HUES6 (cell line): ENCODE measurements around the gene GGTLC2.
"Not testable (repeated sequence)": the region's sequence is repeated elsewhere in the genome, so short reads cannot be mapped to it uniquely, and the experiment has no call there.

ENCODE experiments used
- H3K27ac ChIP-seq: 2 replicates; pipeline ENCODE4 v1.7.0; 2013; ENCODE audit warnings: low read depth, mild to moderate bottlenecking, low read length, inconsistent platforms
- H3K27me3 ChIP-seq: 2 replicates; pipeline ENCODE4 v1.6.1; 2013; ENCODE audit warnings: low read length; ENCODE audit not compliant: control insufficient read depth, insufficient read depth
- H3K36me3 ChIP-seq: 2 replicates; pipeline ENCODE4 v1.6.1; 2013; ENCODE audit warnings: low read length; ENCODE audit not compliant: control insufficient read depth, insufficient read depth
- H3K4me1 ChIP-seq: 2 replicates; pipeline ENCODE4 v1.6.1; 2013; ENCODE audit warnings: low read length; ENCODE audit not compliant: control insufficient read depth, insufficient read depth
- H3K4me3 ChIP-seq: 2 replicates; pipeline ENCODE4 v1.5.1; 2013; ENCODE audit warnings: low read depth, low read length
- H3K9ac ChIP-seq: one replicate; pipeline ENCODE4 v1.6.1; 2013; ENCODE audit warnings: mild to moderate bottlenecking, low read length
- H3K9me3 ChIP-seq: 2 replicates; pipeline ENCODE4 v1.6.1; 2013; ENCODE audit warnings: low read depth, low read length; ENCODE audit not compliant: control insufficient read depth, insufficient read depth

The GGTLC2 gene

DNA sequence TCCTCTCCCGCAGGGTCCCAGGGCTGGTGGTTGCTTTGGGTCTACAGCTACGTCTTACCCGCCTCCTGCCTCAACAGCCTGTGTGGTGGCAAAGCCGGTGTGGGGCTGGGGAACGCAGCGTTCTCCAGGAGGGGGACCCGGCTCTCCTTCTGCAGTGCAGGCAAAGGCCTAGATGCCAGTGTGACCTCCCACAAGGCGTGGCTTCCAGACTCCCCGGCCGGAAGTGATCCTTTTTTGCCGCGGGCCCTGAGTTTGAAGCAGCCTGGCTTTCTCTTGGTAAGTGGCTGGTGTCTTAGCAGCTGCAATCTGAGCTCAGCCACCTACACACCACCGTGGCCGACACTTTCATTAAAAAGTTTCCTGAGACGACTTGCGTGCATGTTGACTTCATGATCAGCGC, 6.1 kb upstream of the GGTLC2 start:
- not testable (repeated sequence) for H3K27me3 ChIP-seq, H3K9ac ChIP-seq, H3K9me3 ChIP-seq, H3K4me1 ChIP-seq, H3K4me3 ChIP-seq, H3K36me3 ChIP-seq, H3K27ac ChIP-seq

DNA sequence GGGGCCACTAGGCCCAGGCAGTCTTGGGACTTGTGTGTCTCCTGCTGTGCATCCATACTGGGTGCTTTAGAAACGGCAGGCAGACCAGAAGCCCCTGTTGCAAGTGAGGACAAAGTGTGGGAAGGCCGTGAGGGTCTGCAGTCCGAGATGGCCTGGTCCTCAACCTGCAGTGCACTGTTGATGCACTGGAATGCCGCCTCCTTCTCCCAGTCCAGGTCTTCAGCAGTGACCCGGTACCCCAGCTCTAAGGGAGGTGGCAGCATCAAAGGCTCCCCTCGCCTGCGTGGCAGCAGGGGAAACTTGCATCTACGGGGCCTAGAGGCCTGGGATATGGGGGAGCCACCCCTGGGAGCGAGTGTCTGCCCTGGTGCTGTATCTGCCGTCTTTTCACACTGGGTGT, 2.2 kb upstream of the GGTLC2 start:
- H3K9me3 ChIP-seq, H3K4me1 ChIP-seq: not testable (repeated sequence)

DNA sequence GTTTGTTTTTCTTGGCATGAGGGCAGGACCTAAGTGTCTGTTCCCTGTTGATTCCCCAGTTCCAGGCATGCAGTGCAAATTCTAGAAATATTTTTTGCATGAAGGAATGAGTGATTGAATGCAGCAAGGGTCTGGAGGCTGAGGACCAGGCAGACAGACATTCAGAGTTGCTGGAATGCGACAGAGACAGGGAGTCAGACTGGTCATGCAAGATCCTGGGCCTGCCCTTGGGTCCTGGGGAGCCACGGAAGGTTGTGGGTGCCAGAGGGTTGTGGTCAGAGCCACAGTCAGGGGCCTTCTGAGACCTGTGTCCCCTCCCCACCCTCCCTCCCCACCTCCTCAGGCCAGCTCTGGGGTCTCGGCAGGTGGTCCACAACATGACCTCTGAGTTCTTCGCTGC, 1.6 kb downstream of the GGTLC2 start:
- H3K4me3 ChIP-seq, H3K4me1 ChIP-seq: not testable (repeated sequence)

More for the DNA sequence above, 2.2 kb upstream of the GGTLC2 start:
- H3K4me3 ChIP-seq, H3K27me3 ChIP-seq, H3K36me3 ChIP-seq, H3K27ac ChIP-seq, H3K9ac ChIP-seq: not testable (repeated sequence)

DNA sequence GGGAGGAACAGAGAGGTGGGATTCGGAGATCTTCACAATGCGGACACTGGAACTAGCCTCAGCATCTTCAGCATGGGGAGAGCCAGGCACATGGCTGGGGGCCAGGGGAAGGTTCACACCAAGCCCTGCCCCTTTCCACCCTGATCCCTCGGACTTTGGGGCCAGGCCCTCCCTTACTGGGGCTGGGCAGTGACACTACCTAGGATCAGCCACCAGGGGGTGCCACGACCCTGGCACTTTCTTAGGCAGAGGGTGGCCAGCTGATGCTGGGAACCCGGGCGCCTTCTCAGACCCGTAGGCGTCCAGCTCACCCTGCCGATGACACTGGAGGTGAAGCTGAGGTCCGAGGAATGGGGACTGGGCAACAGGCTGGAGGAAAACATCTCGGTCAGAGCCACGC, 3.5 kb downstream of the GGTLC2 start:
- not testable (repeated sequence) for H3K9me3 ChIP-seq, H3K4me3 ChIP-seq, H3K9ac ChIP-seq, H3K27me3 ChIP-seq, H3K36me3 ChIP-seq, H3K4me1 ChIP-seq, H3K27ac ChIP-seq

More for the DNA sequence above, 1.6 kb downstream of the GGTLC2 start:
- not testable (repeated sequence) for H3K9me3 ChIP-seq, H3K36me3 ChIP-seq, H3K27ac ChIP-seq, H3K9ac ChIP-seq, H3K27me3 ChIP-seq

DNA sequence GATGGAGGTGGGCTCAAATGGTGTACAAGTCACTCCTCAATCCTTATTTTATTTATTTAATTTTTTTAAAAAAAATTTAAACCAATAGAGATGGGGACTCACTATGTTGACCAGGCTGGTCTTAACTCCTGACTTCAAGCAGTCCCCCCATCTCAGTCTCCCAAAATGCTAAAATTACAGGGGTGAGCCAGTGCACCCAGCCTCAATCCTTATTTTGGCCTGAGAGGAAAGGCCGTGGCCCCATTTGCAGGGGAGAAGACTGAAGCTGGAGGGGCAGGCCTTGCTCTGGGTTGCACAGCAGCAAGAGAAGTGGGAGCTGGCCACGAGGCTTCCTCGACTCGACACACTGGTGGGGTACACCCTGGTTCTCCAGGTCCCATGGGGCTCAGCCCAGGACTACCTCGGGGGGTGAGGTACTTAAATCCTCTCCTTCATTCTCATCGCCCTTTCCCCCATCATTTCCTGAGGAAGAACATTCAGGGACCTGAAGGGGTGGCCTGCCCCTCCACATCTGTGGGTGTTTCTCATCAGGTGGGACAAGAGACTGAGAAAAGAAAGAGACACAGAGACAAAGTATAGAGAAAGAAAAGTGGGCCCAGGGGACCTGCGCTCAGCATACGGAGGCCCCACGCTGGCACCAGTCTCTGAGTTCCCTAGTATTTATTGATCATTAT, 4.6 kb downstream of the GGTLC2 start:
- not testable (repeated sequence) for H3K9me3 ChIP-seq, H3K27ac ChIP-seq, H3K4me1 ChIP-seq, H3K4me3 ChIP-seq, H3K36me3 ChIP-seq, H3K9ac ChIP-seq, H3K27me3 ChIP-seq

DNA sequence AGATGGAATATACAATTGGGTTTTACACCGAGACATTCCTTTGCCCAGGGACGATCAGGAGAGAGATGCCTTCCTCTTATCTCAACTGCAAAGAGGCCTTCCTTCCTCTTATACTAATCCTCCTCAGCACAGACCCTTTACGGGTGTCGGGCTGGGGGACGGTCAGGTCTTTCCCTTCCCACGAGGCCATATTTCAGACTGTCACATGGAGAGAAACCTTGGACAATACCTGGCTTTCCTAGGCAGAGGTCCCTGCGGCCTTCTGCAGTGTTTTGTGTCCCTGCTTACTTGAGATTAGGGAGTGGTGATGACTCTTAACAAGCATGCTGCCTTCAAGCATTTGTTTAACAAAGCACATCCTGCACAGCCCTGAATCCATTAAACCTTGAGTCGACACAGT, 5.3 kb downstream of the GGTLC2 start:
- not testable (repeated sequence) for H3K27me3 ChIP-seq, H3K4me1 ChIP-seq, H3K36me3 ChIP-seq, H3K9me3 ChIP-seq, H3K27ac ChIP-seq, H3K4me3 ChIP-seq, H3K9ac ChIP-seq

DNA sequence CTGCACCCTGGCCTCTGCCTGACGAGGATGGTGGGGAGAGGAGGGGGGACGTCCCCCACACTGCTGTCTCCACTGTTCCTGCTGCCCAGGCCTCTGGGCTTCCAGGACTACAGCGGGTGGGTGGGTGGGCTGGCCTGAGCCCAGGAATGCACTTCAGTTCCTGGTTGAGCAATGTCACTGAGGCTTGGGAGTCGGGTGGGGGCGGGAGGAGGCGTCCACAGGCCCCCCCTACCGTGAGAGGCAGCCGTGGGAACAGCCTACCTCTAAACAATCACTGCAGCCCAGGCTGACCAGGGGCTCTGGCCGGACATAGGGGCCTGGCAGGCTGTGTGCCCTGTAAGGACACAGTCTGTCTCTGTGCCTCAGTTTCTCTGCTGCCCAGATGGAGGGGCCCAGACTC, 6.0 kb downstream of the GGTLC2 start:
- not testable (repeated sequence) for H3K4me3 ChIP-seq, H3K27ac ChIP-seq, H3K9ac ChIP-seq, H3K36me3 ChIP-seq, H3K9me3 ChIP-seq, H3K27me3 ChIP-seq, H3K4me1 ChIP-seq

DNA sequence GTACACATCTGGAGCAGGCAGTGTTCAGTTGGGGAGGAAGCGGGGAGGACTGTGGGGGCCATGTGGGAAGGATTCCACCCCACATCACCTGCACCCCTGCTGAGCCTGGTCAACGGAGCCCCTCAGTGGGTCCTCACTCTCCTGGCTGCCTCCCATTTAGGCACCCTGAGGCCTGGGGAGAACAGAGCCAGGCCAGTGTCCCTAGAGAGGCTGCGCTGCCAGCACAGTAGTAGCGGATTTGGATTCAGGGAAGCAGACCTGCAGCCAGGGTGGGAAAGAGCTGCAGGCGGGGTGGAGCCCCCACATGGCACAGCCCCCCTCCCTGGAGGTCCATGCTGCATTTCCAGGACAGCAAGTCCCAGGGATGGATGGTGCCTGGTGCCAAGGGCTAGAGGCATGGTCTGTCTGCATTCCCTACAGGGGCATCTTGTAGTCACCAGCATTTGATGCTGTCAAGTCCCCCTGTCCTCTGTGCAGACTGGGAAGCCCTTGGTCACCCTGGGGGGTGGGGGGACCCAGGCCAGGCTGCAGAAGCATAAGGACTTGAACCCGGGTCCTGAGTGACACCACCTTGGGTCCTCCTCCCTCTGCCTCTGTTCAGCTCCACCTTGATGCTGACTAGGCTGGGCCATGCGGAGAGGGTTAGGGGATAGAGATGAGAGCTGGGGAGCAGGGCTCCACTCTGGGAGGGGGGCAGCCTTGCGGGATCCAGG, 6.5 kb downstream of the GGTLC2 start:
- peaks cover 11% of the 10 kb centered on the region for H3K27me3 ChIP-seq
- not testable (repeated sequence) for H3K4me3 ChIP-seq, H3K36me3 ChIP-seq, H3K9ac ChIP-seq, H3K27ac ChIP-seq, H3K4me1 ChIP-seq, H3K9me3 ChIP-seq

DNA sequence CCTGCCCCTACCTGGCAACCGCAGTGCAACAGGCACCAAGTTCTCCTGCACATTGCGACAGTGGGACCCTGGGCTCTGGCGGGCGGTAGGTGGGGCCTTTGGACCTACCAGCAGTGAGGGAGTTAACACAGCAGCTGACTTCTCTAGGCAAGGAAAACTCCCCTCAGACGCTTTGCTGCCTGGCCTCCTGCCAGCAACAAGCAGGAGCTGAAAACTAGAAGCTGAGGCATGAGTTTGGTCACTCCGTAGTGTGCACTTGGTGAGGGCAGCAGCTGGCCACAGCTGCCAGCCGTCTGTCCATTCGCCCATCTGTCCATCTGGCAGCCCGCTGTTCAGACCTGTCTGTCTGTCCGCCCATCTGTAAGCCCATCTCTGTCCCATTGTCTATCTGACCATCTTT, 7.2 kb downstream of the GGTLC2 start:
- H3K9ac ChIP-seq, H3K9me3 ChIP-seq, H3K27ac ChIP-seq, H3K36me3 ChIP-seq, H3K4me3 ChIP-seq, H3K4me1 ChIP-seq: not testable (repeated sequence)
- H3K27me3 ChIP-seq, result peaks cover 17% of the 10 kb centered on the region

DNA sequence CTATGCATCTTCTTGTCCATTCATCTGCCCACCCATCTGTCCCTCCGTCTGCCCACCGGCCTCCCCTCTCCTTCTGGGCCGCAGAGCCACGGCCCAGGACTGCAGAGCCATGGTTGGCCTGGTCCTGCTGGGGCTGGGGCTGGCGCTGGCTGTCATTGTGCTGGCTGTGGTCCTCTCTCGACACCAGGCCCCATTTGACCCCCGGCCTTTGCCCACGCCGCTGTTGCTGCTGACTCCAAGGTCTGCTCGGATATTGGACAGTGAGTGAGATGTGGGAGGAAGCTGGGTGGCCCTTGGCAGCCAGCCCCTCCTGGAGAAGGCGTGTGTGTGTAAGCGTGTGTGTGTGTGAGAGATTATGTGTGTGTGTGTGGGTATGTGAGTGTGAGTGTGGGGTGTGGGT, 7.7 kb downstream of the GGTLC2 start:
- H3K9ac ChIP-seq, H3K4me3 ChIP-seq, H3K36me3 ChIP-seq, H3K4me1 ChIP-seq, H3K27ac ChIP-seq, H3K9me3 ChIP-seq: not testable (repeated sequence)
- H3K27me3 ChIP-seq, result peaks cover 22% of the 10 kb centered on the region

DNA sequence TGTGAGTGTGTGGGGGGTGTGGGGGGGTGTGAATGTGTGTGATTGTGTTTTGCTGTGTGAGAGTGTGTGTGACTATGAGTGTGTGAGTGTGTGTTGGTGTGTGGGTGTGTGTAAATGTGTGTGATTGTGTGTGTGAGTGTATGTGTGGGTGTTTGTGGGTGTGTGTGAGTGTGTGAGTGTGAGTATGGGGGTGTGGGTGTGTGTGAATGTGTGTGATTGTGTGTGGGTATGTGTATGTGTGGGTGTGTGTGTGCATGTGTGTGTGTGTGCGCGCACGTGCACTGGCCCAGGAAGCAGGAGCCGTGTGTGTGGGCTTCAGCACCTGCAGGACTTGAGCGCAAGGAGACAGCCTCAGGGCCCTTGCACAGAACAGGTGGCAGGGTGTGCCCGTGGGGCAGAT, 8.2 kb downstream of the GGTLC2 start:
- not testable (repeated sequence) for H3K36me3 ChIP-seq, H3K4me1 ChIP-seq, H3K9me3 ChIP-seq, H3K27ac ChIP-seq, H3K9ac ChIP-seq, H3K4me3 ChIP-seq
- peaks cover 27% of the 10 kb centered on the region for H3K27me3 ChIP-seq
